Measurements from ENCODE around the gene PDXP.

GRCh38 chr22:37715760-37716159, 57.2 kb downstream of the PDXP start:
- TF ChIP-seq SMC3 (conservative IDR thresholded peaks at IDR 0.05; ENCODE audit: poor library complexity) = no peak
- no peak for TF ChIP-seq CTCF (IDR thresholded peaks at IDR 0.05; ENCODE audit: poor library complexity, severe bottlenecking)
- TF ChIP-seq EZH2 (IDR thresholded peaks at IDR 0.05; ENCODE audit: borderline replicate concordance, insufficient read depth, low read length, poor library complexity, severe bottlenecking) = no peak
- TF ChIP-seq POLR2AphosphoS5 (IDR thresholded peaks at IDR 0.05) = no peak
- TF ChIP-seq REST (IDR thresholded peaks at IDR 0.05; ENCODE audit: borderline replicate concordance) = no peak
- TF ChIP-seq EP300 (conservative IDR thresholded peaks at IDR 0.05; ENCODE audit: poor library complexity, severe bottlenecking) = no peak
- no peak for TF ChIP-seq RAD21 (conservative IDR thresholded peaks at IDR 0.05)

Data from neural cell (in vitro differentiated cells).